ENCODE data around the gene TAX1BP3.

The TAX1BP3 gene

DNA sequence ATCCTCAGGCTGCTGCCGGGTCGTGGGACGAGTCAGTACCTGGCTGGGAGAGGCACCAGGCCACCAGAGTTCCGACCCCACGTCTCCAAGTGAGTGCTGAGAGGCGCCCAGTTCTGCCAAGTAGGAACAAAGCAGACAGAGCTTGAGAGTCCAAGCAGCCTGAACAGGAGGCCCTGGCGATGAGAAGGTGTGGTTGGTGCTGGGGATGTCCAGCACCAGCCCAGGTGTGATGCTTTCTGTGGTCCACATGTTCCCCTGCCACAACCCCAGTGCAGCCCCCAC lies 10.8 kb downstream of the TAX1BP3 start:
- POLR2A ChIA-PET: interaction anchor here (3.8 to 5.4 kb wide), 2 partner anchors 10 to 22 kb away, joined by 23 to 26 read pairs; partner anchors contain the start of genes CTNS, SHPK and TAX1BP3
- no peak overlapping the region for H3K27ac ChIP-seq (ENCODE audit: extremely low read depth, low read depth, low read length)
- no peaks in the 10 kb centered on the region for H3K9me3 ChIP-seq (ENCODE audit: control insufficient read depth, insufficient read depth, low read depth, low read length)
- H3K4me1 ChIP-seq (ENCODE audit: control insufficient read depth, insufficient read depth, low read length): no peaks in the 10 kb centered on the region
- TF ChIP-seq ZNF138 (tag by site-specific recombination; IDR thresholded peaks at IDR 0.05; ENCODE audit: borderline replicate concordance): no peak
- TF ChIP-seq ZNF510 (tag by site-specific recombination; IDR thresholded peaks at IDR 0.05; ENCODE audit: insufficient replicate concordance): no peak
- TF ChIP-seq OVOL3 (tag by site-specific recombination; IDR thresholded peaks at IDR 0.05): no peak
- no peak for TF ChIP-seq ZNF274 (IDR thresholded peaks at IDR 0.05; ENCODE audit: low read length)
- no peak for TF ChIP-seq ZNF274 (tag by site-specific recombination; IDR thresholded peaks at IDR 0.05; ENCODE audit: borderline replicate concordance)
- TF ChIP-seq ZNF521 (tag by site-specific recombination; IDR thresholded peaks at IDR 0.05): no peak
- TF ChIP-seq ZNF48 (tag by site-specific recombination; IDR thresholded peaks at IDR 0.05): no peak
- TF ChIP-seq ZNF623 (tag by site-specific recombination; IDR thresholded peaks at IDR 0.05): no peak
- TF ChIP-seq YY1 (tag by site-specific recombination; IDR thresholded peaks at IDR 0.05): no peak
- TF ChIP-seq ZNF140 (tag by site-specific recombination; IDR thresholded peaks at IDR 0.05): no peak
- TF ChIP-seq, protein P1, sequence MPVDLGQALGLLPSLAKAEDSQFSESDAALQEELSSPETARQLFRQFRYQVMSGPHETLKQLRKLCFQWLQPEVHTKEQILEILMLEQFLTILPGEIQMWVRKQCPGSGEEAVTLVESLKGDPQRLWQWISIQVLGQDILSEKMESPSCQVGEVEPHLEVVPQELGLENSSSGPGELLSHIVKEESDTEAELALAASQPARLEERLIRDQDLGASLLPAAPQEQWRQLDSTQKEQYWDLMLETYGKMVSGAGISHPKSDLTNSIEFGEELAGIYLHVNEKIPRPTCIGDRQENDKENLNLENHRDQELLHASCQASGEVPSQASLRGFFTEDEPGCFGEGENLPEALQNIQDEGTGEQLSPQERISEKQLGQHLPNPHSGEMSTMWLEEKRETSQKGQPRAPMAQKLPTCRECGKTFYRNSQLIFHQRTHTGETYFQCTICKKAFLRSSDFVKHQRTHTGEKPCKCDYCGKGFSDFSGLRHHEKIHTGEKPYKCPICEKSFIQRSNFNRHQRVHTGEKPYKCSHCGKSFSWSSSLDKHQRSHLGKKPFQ (tag by site-specific recombination; IDR thresholded peaks at IDR 0.05): no peak
- TF ChIP-seq ZNF292 (tag by site-specific recombination; IDR thresholded peaks at IDR 0.05; ENCODE audit: borderline replicate concordance, low read depth): no peak
- no peak for TF ChIP-seq ZNF571 (tag by site-specific recombination; IDR thresholded peaks at IDR 0.05)
- no peak for TF ChIP-seq ZNF169 (tag by site-specific recombination; IDR thresholded peaks at IDR 0.05)
- TF ChIP-seq ZNF121 (tag by site-specific recombination; IDR thresholded peaks at IDR 0.05): no peak
- TF ChIP-seq, protein P2, sequence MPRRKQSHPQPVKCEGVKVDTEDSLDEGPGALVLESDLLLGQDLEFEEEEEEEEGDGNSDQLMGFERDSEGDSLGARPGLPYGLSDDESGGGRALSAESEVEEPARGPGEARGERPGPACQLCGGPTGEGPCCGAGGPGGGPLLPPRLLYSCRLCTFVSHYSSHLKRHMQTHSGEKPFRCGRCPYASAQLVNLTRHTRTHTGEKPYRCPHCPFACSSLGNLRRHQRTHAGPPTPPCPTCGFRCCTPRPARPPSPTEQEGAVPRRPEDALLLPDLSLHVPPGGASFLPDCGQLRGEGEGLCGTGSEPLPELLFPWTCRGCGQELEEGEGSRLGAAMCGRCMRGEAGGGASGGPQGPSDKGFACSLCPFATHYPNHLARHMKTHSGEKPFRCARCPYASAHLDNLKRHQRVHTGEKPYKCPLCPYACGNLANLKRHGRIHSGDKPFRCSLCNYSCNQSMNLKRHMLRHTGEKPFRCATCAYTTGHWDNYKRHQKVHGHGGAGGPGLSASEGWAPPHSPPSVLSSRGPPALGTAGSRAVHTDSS (tag by site-specific recombination; IDR thresholded peaks at IDR 0.05): no peak
- H3K36me3 ChIP-seq (ENCODE audit: control insufficient read depth in 2 of 2, insufficient read depth in 1 of 2, low read length in 2 of 2): peaks cover 0 to 33% of the 10 kb centered on the region in 2 experiments; a peak in 1 of 3 replicates
- CTCF ChIA-PET: interaction anchor here (0.9 to 3.0 kb wide), 2 partner anchors 10 to 25 kb away, joined by 3 to 8 read pairs; no protein-coding TSS in a partner anchor
- no peak overlapping the region for H3K4me3 ChIP-seq (ENCODE audit: low read depth, low read length)

DNA sequence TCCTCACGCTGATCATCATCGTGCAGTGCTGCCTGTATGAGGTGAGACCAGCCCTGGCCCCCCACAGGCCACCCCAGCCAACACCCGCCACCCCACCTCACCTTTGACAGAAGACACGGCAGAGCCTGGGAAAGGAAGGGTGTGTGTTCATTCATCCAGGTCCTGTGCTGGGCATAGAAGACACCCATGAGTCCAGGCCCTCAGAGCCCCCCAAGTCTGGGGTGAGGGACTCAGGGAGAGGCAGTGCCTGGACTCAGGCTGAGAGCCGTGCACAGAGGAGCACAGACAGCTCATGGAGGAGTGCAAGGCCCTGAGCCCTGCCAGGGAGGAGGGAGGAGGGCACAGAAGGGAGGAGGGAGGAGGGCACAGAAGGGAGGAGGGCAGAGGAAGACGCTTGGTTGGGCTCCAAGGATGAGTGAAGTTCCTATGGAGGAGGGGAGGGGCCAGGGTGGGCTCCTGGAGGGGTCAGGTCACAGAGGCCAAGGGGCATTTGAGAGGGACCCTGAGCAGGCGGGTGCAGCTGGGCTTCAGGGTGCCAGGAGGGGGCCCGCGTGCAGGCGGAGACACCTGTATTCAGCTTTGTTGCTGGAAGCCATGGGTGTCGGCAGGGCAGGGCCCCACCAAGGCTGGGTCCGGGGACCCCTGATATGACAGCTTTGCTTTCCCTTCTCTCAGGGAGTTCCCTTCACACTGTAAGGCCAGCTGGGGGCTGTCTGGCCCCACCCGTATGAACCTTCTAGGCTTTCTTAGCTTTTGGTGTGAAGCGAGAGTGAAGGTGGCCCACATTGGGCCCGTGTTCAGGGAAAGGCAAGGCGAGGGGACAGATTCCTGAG lies 11.4 kb downstream of the TAX1BP3 start:
- ChIA-PET CTCF (interaction anchor here (3.0 kb wide), 1 partner anchor 10 kb away, joined by 8 read pairs; no protein-coding TSS in a partner anchor), POLR2A (interaction anchor here (3.8 to 5.4 kb wide), 2 partner anchors 11 to 21 kb away, joined by 23 to 26 read pairs; partner anchors contain the start of genes CTNS, SHPK and TAX1BP3)
- no peak for TF ChIP-seq REPIN1 (tag by site-specific recombination; IDR thresholded peaks at IDR 0.05; ENCODE audit: low read depth)
- TF ChIP-seq GLIS2 (tag by site-specific recombination; IDR thresholded peaks at IDR 0.05): peak; percentile 23; the same call in 1 of the 2 replicates
- Histone ChIP-seq H3K4me3 (ENCODE audit: low read depth, low read length) (no peak overlapping the region), H3K9me3 (ENCODE audit: control insufficient read depth, insufficient read depth, low read depth, low read length) (no peaks in the 10 kb centered on the region), H3K27ac (ENCODE audit: extremely low read depth, low read depth, low read length) (no peak overlapping the region), H3K4me1 (ENCODE audit: control insufficient read depth, insufficient read depth, low read length) (no peaks in the 10 kb centered on the region), H3K36me3 (ENCODE audit: control insufficient read depth in 2 of 2, insufficient read depth in 1 of 2, low read length in 2 of 2) (peaks cover 0 to 30% of the 10 kb centered on the region in 2 experiments; a peak in 1 of 3 replicates)

DNA sequence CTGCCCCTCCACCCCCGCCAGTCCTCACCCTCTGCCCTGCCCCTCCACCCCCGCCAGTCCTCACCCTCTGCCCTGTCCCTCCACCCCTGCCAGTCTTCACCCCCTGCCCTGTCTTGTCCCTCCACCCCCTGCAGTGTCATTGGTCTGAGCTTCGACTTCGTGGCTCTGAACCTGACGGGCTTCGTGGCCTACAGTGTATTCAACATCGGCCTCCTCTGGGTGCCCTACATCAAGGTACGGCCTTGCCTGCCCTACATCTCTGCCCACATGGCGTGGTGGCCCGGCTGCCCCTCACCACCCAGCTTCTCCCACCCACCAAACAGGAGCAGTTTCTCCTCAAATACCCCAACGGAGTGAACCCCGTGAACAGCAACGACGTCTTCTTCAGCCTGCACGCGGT lies 12.0 kb downstream of the TAX1BP3 start:
- TF ChIP-seq ZNF548 (tag by site-specific recombination; IDR thresholded peaks at IDR 0.05) (no peak), SETDB1 (IDR thresholded peaks at IDR 0.05; ENCODE audit: insufficient read length, low read length) (no peak), ZNF785 (tag by site-specific recombination; IDR thresholded peaks at IDR 0.05) (no peak), SCRT2 (tag by site-specific recombination; IDR thresholded peaks at IDR 0.05) (no peak), ZBTB8A (tag by site-specific recombination; IDR thresholded peaks at IDR 0.05) (no peak), ZNF791 (tag by site-specific recombination; IDR thresholded peaks at IDR 0.05) (no peak), ZXDB (tag by site-specific recombination; IDR thresholded peaks at IDR 0.05) (no peak), KLF9 (tag by site-specific recombination; IDR thresholded peaks at IDR 0.05; ENCODE audit: low read depth) (no peak), KLF16 (tag by site-specific recombination; IDR thresholded peaks at IDR 0.05) (no peak), ZNF366 (tag by site-specific recombination; conservative IDR thresholded peaks at IDR 0.05) (no peak)
- TF ChIP-seq, protein P3, sequence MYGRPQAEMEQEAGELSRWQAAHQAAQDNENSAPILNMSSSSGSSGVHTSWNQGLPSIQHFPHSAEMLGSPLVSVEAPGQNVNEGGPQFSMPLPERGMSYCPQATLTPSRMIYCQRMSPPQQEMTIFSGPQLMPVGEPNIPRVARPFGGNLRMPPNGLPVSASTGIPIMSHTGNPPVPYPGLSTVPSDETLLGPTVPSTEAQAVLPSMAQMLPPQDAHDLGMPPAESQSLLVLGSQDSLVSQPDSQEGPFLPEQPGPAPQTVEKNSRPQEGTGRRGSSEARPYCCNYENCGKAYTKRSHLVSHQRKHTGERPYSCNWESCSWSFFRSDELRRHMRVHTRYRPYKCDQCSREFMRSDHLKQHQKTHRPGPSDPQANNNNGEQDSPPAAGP (tag by site-specific recombination; IDR thresholded peaks at IDR 0.05): no peak
- CTCF ChIA-PET: interaction anchor here (3.0 kb wide), 1 partner anchor 9 kb away, joined by 8 read pairs; no protein-coding TSS in a partner anchor
- Histone ChIP-seq H3K4me3 (ENCODE audit: low read depth, low read length) (no peak overlapping the region), H3K9me3 (ENCODE audit: control insufficient read depth, insufficient read depth, low read depth, low read length) (no peaks in the 10 kb centered on the region), H3K27ac (ENCODE audit: extremely low read depth, low read depth, low read length) (no peak overlapping the region), H3K36me3 (ENCODE audit: control insufficient read depth in 2 of 2, insufficient read depth in 1 of 2, low read length in 2 of 2) (peaks cover 0 to 27% of the 10 kb centered on the region in 2 experiments; a peak in 1 of 3 replicates), H3K4me1 (ENCODE audit: control insufficient read depth, insufficient read depth, low read length) (no peaks in the 10 kb centered on the region)
- POLR2A ChIA-PET: interaction anchor here (2.4 to 5.4 kb wide), 3 partner anchors 11 to 20 kb away, joined by 8 to 26 read pairs (median 12); partner anchors contain the start of genes CTNS and SHPK

Data from HEK293 (cell line).